Measurements from ENCODE around the gene PPP6R3. TPM values are rescaled to one million over a fixed set of nuclear protein-coding genes. Genes with fewer than 3 reads are reported as not detected.

Gene PPP6R3
- total RNA-seq, 2 donors from 2014 or later = 134 to 136 TPM

DNA sequence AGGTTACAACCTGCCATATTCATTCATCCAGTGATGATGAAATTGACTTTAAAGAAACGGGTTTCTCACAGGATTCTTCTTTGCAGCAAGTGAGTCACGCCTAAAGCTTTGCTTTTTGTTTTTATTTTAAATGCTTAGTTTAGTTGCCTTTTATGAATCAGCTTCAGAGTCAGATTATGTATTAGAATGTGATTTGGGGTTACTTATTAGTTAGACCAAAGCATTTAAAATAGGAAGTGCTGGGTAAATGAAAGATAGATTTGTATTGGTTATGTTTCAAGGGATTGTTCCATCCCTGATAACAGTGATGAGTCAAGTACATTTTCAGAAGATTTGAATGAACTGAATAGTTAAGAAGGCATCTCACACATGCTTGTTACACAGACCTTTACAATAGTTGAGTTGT is 122.5 kb downstream of the PPP6R3 start:
- Mint-ChIP-seq H3K36me3 (ENCODE audit: low read depth) (peaks cover 12% of the 10 kb centered on the region), H3K4me1 (peaks cover 12% of the 10 kb centered on the region), H3K27me3 (no peaks in the 10 kb centered on the region), H3K4me3 (no peak overlapping the region), H3K27ac (no peak overlapping the region)
- no peaks in the 10 kb centered on the region for H3K9me3 ChIP-seq (ENCODE audit: control insufficient read depth, low read length, poor library complexity, severe bottlenecking)
- DNase-seq (no peak), ATAC-seq (no peak)

DNA sequence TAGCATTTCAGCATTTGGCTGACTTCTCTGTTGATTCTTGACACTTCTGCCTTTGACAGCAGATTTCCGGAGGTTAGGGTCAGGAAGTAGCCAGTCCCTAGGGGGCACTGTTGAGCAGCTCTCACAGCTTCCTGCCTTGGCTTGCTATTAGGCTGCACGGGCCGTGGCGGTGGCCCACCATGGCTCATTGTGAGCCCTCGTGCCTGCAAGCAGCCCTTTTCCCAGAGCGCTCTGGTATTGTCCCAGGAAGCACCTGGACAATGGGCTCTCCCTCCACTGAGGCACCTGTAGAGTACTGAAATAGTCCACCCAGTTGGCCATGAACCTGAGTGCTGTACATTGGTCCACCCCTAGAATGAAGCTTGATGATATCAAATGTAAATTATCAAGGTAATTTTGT is 123.5 kb downstream of the PPP6R3 start:
- H3K9me3 ChIP-seq (ENCODE audit: control insufficient read depth, low read length, poor library complexity, severe bottlenecking) = no peaks in the 10 kb centered on the region
- DNase-seq (peak; percentile 20 to 43 (median 29)), ATAC-seq (peak; percentile 71)
- H3K4me1 Mint-ChIP-seq = peaks cover 12% of the 10 kb centered on the region
- no peaks in the 10 kb centered on the region for H3K27me3 Mint-ChIP-seq
- H3K27ac Mint-ChIP-seq = no peak overlapping the region
- H3K4me3 Mint-ChIP-seq = no peak overlapping the region
- peaks cover 12% of the 10 kb centered on the region for H3K36me3 Mint-ChIP-seq (ENCODE audit: low read depth)

DNA sequence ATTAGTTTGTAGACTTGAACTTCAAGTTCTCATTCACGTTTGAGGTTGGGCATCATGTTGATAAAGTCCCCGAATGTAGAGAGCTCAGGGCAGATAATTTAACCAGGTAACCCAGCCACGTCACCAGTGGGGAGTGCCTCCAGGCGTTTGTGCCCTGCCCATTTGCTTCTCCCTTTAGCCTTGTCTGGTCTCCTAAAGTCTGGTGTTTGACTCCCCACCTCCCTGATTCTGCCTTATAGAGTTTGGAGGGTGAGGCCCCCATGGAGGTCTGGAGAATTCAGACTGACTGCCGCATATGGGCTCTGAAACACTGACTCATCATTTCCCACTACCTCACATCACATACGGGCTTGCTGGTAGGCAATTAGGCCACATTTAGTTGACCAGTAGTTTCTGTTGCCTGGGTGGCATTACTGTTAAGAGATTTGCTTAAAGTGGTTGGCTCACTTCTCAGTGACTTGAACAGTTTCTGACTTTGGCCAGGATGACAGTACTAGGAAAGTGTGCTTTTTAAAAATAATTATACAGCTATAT is 124.5 kb downstream of the PPP6R3 start:
- Mint-ChIP-seq H3K4me1 (peaks cover 8% of the 10 kb centered on the region), H3K4me3 (no peak overlapping the region), H3K27me3 (no peaks in the 10 kb centered on the region), H3K27ac (no peak overlapping the region), H3K36me3 (ENCODE audit: low read depth) (peaks cover 8% of the 10 kb centered on the region)
- DNase-seq (no peak), ATAC-seq (no peak)
- no peaks in the 10 kb centered on the region for H3K9me3 ChIP-seq (ENCODE audit: control insufficient read depth, low read length, poor library complexity, severe bottlenecking)

DNA sequence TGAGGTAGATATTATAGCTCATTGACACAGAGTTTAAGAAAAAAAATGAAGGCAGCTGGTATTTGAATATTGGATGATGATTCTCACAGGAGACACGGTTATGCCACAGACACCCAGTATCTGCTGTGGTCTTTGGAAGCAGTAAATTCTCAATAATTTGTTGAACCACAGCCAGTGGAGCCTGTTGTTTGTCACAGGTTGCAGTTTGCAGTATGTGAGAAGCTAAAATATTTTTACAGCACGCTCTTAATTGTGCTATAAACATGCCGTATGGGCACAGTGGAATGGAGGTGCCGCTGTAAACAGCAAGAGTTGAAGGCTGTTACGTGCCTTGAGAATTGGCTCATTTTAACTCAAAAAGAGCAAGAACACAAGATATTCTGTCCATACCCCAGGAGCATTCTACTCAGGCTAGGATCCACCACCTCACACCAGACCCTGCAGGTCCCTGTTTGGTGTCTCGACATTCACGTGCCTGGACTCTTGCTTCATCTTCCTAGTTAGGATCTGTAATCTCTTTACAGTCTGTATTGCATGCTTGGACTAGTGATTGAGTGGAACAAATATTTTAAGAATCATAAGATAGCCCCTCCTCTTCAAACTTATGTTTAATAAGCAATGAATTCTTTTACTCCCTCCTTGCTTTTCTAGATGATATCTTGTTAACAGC is 129.1 kb downstream of the PPP6R3 start:
- no peak overlapping the region for H3K27ac Mint-ChIP-seq
- H3K4me3 Mint-ChIP-seq = no peak overlapping the region
- ATAC-seq = no peak
- DNase-seq = no peak
- no peaks in the 10 kb centered on the region for H3K9me3 ChIP-seq (ENCODE audit: control insufficient read depth, low read length, poor library complexity, severe bottlenecking)
- peaks cover 3% of the 10 kb centered on the region for H3K4me1 Mint-ChIP-seq
- H3K27me3 Mint-ChIP-seq = no peaks in the 10 kb centered on the region
- H3K36me3 Mint-ChIP-seq (ENCODE audit: low read depth) = peaks cover 10% of the 10 kb centered on the region

DNA sequence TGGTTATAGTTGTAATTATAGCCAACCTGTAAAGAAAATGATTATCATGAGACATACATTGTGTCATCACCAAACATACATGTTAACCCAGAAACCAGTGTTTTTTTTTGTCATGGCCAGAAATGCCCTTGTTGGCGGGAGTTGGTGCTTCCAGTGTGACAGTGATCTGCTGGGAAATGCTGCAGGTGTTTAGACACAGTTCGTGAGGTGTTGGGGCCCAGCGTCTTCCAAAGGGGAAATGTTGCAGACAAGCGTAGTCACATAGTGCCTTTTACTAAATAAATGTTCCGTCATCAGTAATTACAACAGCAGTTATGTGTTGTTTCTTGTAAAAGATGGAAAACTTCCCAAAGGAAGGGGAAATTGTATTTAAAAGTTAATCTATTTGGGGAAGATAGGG is 131.2 kb downstream of the PPP6R3 start:
- Mint-ChIP-seq H3K4me1 (peaks cover 3% of the 10 kb centered on the region), H3K4me3 (no peak overlapping the region), H3K36me3 (ENCODE audit: low read depth) (peaks cover 15% of the 10 kb centered on the region), H3K27me3 (no peaks in the 10 kb centered on the region), H3K27ac (no peak overlapping the region)
- DNase-seq = no peak
- H3K9me3 ChIP-seq (ENCODE audit: control insufficient read depth, low read length, poor library complexity, severe bottlenecking) = no peaks in the 10 kb centered on the region
- no peak for ATAC-seq

DNA sequence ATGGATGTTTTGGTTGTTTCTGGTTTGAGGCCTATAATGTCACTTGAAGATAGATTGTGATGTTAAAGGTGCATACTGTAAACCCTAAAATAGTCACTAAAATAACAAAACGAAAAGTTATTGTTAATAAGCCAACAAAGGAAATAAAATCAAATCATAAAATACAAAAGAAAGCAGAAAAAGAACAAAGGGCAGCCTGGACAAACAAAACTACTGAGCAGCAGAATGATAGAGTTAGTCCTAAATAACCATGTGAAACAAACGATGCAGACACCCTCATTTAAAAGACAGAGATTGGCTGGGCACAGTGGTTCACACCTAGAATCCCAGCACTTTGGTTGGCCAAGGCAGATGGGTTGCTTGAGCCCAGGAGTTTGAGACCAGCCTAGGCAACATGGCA is 132.9 kb downstream of the PPP6R3 start:
- DNase-seq (no peak), ATAC-seq (no peak)
- Mint-ChIP-seq H3K36me3 (ENCODE audit: low read depth) (peaks cover 17% of the 10 kb centered on the region), H3K27ac (peak overlapping the region; percentile 68), H3K27me3 (no peaks in the 10 kb centered on the region), H3K4me1 (peaks cover 9% of the 10 kb centered on the region), H3K4me3 (no peak overlapping the region)
- H3K9me3 ChIP-seq (ENCODE audit: control insufficient read depth, low read length, poor library complexity, severe bottlenecking) = no peaks in the 10 kb centered on the region

DNA sequence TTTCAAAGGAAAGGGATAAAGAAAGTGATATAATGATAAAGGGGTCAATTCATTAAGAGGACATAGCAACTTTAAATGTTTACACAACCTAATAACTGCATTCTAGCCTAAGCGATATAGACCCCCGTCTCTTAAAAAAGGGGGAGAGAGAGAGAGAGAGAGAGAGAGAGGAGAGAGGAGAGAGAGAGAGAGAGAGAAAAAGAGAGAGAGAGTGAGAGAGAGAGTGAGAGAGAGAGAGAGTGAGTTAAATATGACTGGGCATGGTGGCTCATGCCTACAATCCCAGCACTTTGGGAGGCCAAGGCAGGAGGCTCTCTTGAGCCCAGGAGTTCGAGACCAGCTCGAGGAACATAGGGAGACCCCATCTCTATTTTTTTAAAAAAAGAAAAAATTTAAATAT is 133.6 kb downstream of the PPP6R3 start:
- H3K27ac Mint-ChIP-seq = peak overlapping the region; percentile 68
- H3K4me3 Mint-ChIP-seq = no peak overlapping the region
- H3K4me1 Mint-ChIP-seq = peaks cover 9% of the 10 kb centered on the region
- no peaks in the 10 kb centered on the region for H3K9me3 ChIP-seq (ENCODE audit: control insufficient read depth, low read length, poor library complexity, severe bottlenecking)
- no peaks in the 10 kb centered on the region for H3K27me3 Mint-ChIP-seq
- DNase-seq (no peak), ATAC-seq (no peak)
- H3K36me3 Mint-ChIP-seq (ENCODE audit: low read depth) = peaks cover 18% of the 10 kb centered on the region

DNA sequence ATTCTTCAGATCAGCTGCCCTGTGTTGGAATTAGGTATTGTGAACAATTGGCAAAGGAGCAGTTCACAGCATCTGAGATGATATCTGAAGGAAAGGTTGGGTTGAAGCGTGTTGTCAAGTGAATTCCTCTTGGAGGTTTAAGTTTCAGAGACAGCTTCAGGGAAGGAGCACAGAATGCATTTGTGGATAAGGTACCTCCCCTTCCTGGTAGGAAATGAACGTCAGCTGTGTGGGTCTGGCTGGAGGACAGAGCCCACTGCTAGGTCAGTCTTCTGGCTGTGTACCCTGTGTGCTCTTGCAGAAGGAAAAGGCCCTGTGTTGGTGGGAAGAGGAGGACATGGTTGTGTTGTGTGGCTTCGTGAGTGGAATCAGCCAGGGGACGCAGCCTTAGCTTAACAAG is 135.7 kb downstream of the PPP6R3 start:
- DNase-seq = no peak
- Mint-ChIP-seq H3K36me3 (ENCODE audit: low read depth) (peaks cover 21% of the 10 kb centered on the region), H3K4me3 (no peak overlapping the region), H3K27ac (peak overlapping the region; percentile 78), H3K4me1 (peaks cover 9% of the 10 kb centered on the region), H3K27me3 (no peaks in the 10 kb centered on the region)
- ATAC-seq = no peak
- H3K9me3 ChIP-seq (ENCODE audit: control insufficient read depth, low read length, poor library complexity, severe bottlenecking) = no peaks in the 10 kb centered on the region

DNA sequence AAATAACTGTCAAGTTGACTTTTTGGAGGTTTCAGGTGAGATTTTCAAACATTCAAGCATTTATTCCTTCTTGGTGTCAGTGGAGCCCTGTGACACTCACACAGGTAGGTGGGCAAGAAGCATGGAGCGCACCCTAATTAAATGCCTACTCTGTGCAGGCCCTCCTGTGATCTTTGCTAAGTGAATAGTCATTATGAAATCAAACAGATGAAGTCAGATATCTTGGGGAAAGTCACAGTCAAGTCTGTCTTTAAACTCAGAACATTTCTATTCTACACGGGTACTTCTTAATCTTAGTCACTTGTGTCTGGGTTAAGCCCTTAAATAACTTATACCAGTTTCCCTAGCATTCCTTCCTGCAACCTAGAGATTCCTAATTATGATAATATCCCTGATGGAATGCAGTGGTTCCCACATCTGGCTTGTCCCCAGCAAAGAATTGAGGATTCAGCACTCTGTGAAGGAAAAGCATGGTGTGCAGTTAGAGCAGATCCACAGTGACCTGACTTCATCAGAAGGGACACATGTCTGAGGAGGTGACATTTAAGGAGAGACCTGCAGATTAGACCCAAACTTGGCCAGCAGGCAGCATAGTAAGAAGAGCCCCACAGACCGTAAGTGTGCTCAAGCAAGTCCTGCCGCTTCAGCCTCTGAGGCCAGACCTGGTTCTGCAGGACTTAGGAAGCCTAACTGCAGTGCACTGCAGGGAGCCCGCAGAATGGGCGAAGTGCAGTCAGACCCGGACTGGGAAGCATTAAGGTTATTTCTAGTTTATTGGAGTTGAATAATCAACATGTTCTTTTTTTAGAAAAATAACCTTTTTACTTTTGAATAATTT is 138.5 kb downstream of the PPP6R3 start:
- Mint-ChIP-seq H3K27ac (peak overlapping the region; percentile 47), H3K36me3 (ENCODE audit: low read depth) (peaks cover 17% of the 10 kb centered on the region), H3K4me3 (no peak overlapping the region), H3K4me1 (peaks cover 9% of the 10 kb centered on the region), H3K27me3 (no peaks in the 10 kb centered on the region)
- no peaks in the 10 kb centered on the region for H3K9me3 ChIP-seq (ENCODE audit: control insufficient read depth, low read length, poor library complexity, severe bottlenecking)
- DNase-seq = no peak
- ATAC-seq = no peak

DNA sequence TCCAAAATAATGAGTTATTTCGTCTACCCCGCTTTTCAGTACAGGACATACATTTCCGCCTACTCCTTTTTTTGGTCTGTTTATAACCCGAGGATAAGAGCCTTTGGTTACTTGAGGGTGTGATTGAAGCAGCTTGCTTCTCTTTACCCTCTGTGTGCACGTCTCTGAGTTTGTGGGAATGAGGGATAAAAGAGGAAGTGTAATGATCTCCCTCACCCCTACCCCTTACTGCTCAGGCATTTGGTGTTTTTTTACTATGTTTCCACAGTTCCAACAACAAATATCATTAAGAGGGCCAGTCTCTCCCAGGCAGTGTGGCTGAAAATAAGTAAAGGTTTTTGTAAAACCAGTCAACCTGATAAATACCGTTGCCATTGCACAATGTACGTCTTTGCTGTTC is 140.6 kb downstream of the PPP6R3 start:
- DNase-seq = no peak
- no peak overlapping the region for H3K27ac Mint-ChIP-seq

DNA sequence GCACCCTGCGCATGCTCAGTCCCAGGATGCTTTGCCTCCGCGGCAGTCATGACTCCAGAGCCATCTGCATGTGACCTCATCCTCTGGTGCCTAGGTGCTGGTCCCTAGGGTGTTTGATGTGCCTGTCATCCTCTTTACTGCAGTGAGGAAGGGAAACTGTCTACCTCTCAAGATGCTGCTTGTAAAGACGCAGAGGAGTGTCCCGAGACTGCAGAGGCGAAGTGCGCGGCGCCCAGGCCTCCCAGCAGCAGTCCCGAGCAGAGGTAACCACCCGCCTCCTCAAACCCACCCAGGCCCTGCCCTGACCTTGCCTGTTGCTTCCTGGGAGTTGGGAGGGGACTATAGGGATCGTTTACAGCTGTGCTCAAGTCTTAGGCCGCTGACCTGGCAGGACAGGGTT is 149.2 kb downstream of the PPP6R3 start:
- Mint-ChIP-seq H3K27me3 (no peaks in the 10 kb centered on the region), H3K36me3 (ENCODE audit: low read depth) (peaks cover 11% of the 10 kb centered on the region), H3K4me3 (no peak overlapping the region), H3K4me1 (peaks cover 3% of the 10 kb centered on the region), H3K27ac (no peak overlapping the region)
- ATAC-seq (no peak), DNase-seq (no peak)
- no peaks in the 10 kb centered on the region for H3K9me3 ChIP-seq (ENCODE audit: control insufficient read depth, low read length, poor library complexity, severe bottlenecking)

More for the DNA sequence above, 140.6 kb downstream of the PPP6R3 start:
- H3K36me3 Mint-ChIP-seq (ENCODE audit: low read depth) = peaks cover 14% of the 10 kb centered on the region
- no peaks in the 10 kb centered on the region for H3K27me3 Mint-ChIP-seq
- no peaks in the 10 kb centered on the region for H3K9me3 ChIP-seq (ENCODE audit: control insufficient read depth, low read length, poor library complexity, severe bottlenecking)
- H3K4me3 Mint-ChIP-seq = no peak overlapping the region
- H3K4me1 Mint-ChIP-seq = peaks cover 9% of the 10 kb centered on the region
- ATAC-seq = no peak

DNA sequence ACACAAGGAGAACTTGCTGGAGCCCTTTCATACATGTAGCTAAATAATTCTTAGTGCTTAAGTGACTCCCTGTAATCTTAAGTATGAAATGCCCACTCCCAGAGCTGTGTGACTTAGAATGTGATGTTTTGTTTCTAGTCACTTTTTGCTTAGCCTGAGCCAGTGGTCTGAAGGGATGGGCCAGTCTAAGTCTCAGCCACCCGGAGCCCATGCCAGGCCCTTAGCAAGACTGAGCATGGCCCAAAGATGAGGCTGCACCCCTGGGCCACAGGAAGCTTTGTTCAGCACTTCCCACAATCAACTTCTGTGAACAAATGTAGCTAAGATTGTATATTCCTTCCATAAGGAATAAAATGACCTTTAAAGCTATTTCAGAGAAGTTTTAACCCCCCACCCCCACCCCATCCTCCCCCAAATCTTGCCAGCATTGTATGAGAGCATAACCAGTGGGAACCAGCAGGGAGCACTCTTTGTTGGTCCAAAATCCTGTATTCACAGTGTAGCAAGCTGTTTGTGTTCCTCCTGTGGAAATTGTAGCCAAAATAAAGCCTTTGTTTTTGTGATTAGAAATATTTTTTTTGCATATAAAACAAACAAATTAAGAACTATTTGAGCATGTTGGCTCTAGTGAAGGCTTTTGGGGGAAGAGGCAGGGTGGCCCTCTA is 150.0 kb downstream of the PPP6R3 start:
- H3K9me3 ChIP-seq (ENCODE audit: control insufficient read depth, low read length, poor library complexity, severe bottlenecking) = no peaks in the 10 kb centered on the region
- no peaks in the 10 kb centered on the region for H3K27me3 Mint-ChIP-seq
- H3K4me3 Mint-ChIP-seq = no peak overlapping the region
- peaks cover 12% of the 10 kb centered on the region for H3K36me3 Mint-ChIP-seq (ENCODE audit: low read depth)
- ATAC-seq = no peak
- peaks cover 3% of the 10 kb centered on the region for H3K4me1 Mint-ChIP-seq
- no peak overlapping the region for H3K27ac Mint-ChIP-seq
- no peak for DNase-seq

DNA sequence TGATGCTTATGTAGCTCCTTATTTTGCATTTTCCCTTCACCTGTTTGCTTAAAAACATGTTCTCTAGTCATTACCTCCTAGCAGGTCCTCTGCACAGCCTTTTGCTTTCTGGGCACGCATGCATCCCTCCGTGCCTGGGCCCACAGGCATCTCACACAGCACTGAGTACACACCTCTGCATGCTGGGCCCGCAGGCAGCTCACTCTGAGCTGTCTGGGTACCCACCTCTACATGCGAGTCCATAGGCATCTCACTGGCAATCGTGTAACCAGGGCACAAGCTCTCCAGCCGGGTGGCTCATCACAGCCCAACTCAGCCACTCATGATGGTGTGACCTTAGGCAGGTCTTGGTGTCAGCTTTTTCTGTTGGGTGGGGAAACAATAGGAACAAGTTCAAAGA is 155.1 kb downstream of the PPP6R3 start:
- no peaks in the 10 kb centered on the region for H3K27me3 Mint-ChIP-seq
- no peaks in the 10 kb centered on the region for H3K9me3 ChIP-seq (ENCODE audit: control insufficient read depth, low read length, poor library complexity, severe bottlenecking)
- H3K4me1 Mint-ChIP-seq = peaks cover 3% of the 10 kb centered on the region
- ATAC-seq = no peak
- H3K36me3 Mint-ChIP-seq (ENCODE audit: low read depth) = peaks cover 7% of the 10 kb centered on the region
- peak overlapping the region; percentile 47 for H3K4me3 Mint-ChIP-seq
- no peak overlapping the region for H3K27ac Mint-ChIP-seq
- no peak for DNase-seq
